ENCODE data around the gene AGAP3.

The AGAP3 gene

DNA sequence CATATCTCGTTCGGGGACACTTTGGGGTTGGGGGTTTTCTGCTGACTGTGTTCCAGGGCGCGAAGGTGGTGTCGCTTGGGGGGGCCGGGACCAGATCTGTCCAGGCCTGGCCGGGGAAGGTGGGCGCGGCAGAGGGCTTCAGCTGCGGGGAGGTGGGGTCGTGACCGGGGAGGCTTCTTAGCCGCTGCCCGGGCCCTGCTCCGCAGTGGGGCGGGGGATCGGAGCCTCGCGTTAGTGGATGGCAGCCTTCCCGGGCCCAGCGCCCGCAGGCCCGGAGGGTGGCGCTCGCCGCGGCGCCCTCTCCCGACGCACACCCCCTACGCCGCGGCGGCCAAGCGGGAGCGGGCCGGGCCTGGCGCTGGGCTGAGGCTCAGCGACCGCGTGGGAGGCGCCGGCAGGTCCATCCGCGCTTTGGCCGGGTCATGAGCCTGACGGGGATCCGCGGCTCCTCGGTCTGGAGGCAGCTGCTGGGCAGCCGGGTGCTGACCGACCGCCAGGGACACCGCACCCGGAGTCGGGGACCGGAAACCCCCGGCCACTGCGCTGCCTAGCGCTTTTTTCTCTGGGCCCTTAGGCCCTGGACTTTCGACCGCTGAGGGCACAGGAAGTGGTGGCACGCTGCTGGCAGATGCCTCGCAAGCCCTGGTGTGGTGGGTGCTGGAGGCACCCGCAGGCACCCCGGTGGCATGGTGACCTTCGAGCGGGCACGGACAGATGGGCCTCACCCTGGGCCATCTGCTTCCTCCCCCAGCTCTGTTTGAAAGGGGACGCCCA, 1.2 kb downstream of the AGAP3 start:
- TF ChIP-seq POLR2AphosphoS5 (IDR thresholded peaks at IDR 0.05; ENCODE audit: low read depth, low read length) (no peak), TAF1 (IDR thresholded peaks at IDR 0.05; ENCODE audit: borderline replicate concordance, insufficient read depth, low read length) (0 out of 2 replicates have a peak, but pooled peaks have one; percentile 49)

DNA sequence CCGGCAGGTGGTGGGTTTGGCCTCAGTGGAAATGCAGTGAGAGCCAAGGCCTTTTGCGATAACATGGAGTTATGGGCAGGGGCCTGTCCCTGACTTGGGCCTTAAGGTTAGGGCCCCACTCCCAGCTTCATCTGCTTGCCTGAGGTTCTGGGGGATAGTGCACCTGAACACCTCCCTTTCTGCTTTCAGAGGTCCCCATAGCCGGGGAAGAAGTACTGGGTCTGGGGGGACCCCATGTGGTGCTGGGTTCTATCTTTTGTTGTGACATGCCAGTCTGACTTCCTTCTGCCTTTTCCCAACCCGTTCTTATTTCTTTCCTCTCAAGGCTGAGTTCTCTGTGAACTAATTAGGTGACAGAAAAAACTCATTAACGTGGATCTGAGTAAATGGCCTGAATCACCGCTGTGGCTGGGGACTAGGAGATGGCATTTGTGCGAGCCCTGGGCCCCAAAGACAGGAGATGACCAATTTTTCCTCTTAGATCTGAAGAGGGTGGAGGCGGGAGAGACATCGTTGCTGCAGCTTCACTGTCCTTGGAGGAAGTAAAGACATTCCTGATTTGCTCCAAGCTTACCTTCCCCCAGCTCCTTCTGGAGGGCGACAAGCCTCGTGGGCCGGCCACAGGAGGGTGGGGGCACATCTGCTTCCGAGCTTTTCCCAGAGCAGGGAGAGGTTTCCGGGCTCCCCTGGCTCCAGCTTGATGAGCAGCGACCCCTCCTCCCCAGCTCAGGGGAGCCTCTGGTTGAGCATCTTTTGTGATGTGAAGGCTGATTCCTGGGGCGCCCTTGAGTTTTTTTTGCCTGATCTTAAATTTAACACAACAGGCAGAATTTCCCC, 2.0 kb downstream of the AGAP3 start:
- TF ChIP-seq TAF1 (IDR thresholded peaks at IDR 0.05; ENCODE audit: borderline replicate concordance, insufficient read depth, low read length) (no peak), POLR2AphosphoS5 (IDR thresholded peaks at IDR 0.05; ENCODE audit: low read depth, low read length) (no peak), SIN3A (IDR thresholded peaks at IDR 0.05; ENCODE audit: borderline replicate concordance, insufficient read depth, low read length) (no peak), FOXP2 (optimal IDR thresholded peaks at IDR 0.05; ENCODE audit: borderline replicate concordance, extremely low read depth, extremely low read length, insufficient read depth) (no peak)
- TF ChIP-seq, protein P1, sequence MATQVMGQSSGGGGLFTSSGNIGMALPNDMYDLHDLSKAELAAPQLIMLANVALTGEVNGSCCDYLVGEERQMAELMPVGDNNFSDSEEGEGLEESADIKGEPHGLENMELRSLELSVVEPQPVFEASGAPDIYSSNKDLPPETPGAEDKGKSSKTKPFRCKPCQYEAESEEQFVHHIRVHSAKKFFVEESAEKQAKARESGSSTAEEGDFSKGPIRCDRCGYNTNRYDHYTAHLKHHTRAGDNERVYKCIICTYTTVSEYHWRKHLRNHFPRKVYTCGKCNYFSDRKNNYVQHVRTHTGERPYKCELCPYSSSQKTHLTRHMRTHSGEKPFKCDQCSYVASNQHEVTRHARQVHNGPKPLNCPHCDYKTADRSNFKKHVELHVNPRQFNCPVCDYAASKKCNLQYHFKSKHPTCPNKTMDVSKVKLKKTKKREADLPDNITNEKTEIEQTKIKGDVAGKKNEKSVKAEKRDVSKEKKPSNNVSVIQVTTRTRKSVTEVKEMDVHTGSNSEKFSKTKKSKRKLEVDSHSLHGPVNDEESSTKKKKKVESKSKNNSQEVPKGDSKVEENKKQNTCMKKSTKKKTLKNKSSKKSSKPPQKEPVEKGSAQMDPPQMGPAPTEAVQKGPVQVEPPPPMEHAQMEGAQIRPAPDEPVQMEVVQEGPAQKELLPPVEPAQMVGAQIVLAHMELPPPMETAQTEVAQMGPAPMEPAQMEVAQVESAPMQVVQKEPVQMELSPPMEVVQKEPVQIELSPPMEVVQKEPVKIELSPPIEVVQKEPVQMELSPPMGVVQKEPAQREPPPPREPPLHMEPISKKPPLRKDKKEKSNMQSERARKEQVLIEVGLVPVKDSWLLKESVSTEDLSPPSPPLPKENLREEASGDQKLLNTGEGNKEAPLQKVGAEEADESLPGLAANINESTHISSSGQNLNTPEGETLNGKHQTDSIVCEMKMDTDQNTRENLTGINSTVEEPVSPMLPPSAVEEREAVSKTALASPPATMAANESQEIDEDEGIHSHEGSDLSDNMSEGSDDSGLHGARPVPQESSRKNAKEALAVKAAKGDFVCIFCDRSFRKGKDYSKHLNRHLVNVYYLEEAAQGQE (IDR thresholded peaks at IDR 0.05; ENCODE audit: insufficient read depth in 1 of 2, low read depth in 2 of 2, low read length in 2 of 2): no peak

DNA sequence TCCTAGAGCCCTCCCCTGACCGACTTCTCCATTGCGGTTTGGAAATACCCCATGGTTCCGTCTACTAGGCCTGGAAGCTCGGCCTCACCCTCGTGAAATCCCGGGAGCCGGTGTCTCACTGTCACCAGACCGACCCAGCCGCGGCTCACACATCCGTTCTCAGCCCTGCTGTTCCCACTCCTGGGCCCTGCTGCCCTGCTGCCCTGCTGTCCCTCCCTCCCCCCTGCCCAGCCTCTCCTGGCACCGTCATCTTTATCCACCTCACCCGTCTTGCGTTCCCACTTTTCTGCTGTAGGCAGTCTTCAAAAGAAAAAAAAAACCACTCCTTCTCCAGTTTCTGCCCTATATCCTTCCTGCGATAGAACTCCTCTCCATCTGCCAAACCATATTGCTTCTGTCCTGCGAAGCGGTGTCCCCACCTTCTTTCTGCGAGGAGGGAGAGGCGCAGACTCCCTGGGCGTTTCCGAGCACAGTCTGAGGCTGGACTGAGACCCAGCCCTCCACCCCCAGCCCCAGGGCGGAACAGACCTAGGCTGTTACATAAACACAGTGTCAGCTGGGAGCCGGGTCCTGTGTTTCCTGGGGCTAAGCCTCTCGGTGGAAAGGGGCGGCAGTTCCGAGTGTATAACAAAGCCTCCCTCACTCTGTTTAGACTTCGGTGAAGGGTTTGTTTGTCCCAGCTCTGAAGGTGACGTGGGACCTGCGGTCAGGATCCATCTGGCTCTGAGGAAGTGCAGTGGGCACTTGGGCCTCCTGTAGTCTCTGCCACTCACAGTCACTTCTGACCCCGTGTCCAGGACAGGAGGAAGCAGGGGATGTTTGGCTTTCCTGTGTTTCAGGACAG, 2.8 kb downstream of the AGAP3 start:
- TF ChIP-seq POLR2AphosphoS5 (IDR thresholded peaks at IDR 0.05; ENCODE audit: low read depth, low read length) (no peak), FOXP2 (optimal IDR thresholded peaks at IDR 0.05; ENCODE audit: borderline replicate concordance, extremely low read depth, extremely low read length, insufficient read depth) (no peak)

DNA sequence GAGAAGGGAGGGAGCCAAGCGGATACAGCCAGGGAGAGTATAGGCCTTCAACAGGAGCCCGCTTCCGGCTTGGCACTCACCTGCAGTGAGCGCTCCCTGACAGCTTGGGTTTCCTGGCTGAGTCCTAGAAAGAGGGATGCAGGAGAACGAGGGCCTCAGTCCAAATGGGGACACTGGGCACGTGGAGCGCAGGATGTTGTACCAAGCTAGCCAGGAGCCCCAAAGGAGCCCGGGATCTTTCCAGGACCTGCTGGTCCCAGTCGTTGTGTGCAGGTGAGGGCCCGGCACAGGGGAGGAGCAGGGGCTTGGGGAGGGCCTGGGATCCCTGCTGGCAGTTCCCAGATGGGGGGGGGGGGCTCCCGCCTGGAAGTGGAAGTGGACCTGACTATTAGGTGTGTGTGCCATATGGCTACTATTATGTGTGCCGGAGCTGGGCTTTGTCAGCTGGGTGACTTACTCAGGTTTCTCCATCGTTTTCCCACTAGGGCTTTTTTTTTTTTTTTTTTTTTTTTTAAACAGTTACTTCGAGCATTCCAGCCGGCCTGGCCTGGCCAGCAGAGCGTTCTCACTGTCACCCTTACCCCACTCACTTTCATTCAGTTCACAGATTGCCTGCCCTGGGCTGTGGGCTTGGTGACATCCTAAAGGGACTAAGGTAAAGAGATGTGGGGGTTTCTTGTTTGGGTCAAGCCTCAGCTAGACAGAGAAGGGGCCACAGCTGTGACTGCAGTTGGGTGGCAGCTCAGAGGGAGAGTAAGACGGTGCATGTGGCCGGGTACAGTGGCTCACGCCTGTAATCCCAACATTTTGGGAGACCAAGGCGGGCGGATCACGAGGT, 3.8 kb downstream of the AGAP3 start:
- no peak for TF ChIP-seq FOXP2 (optimal IDR thresholded peaks at IDR 0.05; ENCODE audit: borderline replicate concordance, extremely low read depth, extremely low read length, insufficient read depth)

DNA sequence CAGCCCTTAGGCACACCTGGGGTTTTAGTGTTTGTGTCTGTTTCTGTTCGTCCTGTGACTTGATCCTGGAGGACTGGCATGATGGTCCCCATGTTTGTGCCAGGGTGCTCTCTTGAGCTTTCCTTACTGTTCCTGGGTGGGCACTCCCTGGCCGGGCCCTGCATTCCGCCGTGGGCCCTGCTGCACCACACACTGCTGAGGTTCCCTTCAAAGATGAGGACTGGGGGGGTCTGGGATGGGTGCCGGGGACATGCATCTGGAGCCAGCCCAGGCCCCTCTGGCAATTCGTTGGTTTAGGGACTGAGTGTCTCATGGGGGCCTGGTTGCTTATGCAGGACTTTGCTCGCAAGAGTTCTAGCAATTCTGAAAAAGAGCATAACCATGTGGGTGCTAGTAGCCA, 4.7 kb downstream of the AGAP3 start:
- TF ChIP-seq, protein P1 (IDR thresholded peaks at IDR 0.05; ENCODE audit: insufficient read depth in 1 of 2, low read depth in 2 of 2, low read length in 2 of 2): no peak
- no peak for TF ChIP-seq TAF1 (IDR thresholded peaks at IDR 0.05; ENCODE audit: borderline replicate concordance, insufficient read depth, low read length)
- no peak for TF ChIP-seq FOXP2 (optimal IDR thresholded peaks at IDR 0.05; ENCODE audit: borderline replicate concordance, extremely low read depth, extremely low read length, insufficient read depth)

DNA sequence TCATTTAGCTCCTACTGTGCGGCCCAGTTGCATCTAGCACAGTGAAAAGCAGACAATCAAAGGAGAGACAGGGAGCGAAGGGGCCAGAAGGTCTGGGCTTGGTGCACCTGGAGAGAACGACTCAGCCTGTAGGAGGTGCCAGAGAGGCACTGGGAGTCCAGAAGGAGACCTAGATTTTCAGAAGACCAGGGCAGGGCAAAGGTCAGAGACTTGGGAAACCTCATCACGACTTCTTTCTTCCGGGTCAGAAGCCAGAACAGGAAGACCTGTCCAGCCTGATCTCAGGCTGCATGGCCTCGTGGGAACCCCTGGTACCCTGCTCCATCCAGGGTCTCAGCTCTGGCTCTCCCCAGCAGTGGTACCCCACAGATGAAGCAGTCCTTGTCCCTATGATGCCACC, 5.2 kb downstream of the AGAP3 start:
- TF ChIP-seq POLR2AphosphoS5 (IDR thresholded peaks at IDR 0.05; ENCODE audit: low read depth, low read length): no peak

DNA sequence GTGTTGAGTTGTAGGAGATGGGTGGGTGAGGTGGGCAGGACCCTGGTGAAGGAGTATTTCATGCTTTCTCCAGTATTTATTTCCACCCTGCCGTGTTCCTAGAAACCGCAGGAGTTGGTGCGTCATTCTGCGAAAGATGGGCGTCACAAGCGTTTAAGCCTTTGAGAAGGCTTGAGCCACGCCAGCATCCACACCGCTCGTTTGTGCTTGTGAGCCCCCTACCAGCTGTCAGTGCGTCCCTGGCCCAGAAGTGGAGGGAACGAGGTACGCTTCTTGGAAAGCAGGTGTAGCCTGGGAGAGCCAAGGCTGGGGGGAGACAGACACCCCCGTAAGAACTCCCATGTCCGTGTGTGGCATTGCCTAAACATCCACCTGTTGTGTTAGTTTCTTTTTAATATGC, 5.7 kb downstream of the AGAP3 start:
- TF ChIP-seq, protein P1 (IDR thresholded peaks at IDR 0.05; ENCODE audit: insufficient read depth in 1 of 2, low read depth in 2 of 2, low read length in 2 of 2): no peak
- TF ChIP-seq FOXP2 (optimal IDR thresholded peaks at IDR 0.05; ENCODE audit: borderline replicate concordance, extremely low read depth, extremely low read length, insufficient read depth) (no peak), SIN3A (IDR thresholded peaks at IDR 0.05; ENCODE audit: borderline replicate concordance, insufficient read depth, low read length) (no peak), POLR2AphosphoS5 (IDR thresholded peaks at IDR 0.05; ENCODE audit: low read depth, low read length) (no peak), TAF1 (IDR thresholded peaks at IDR 0.05; ENCODE audit: borderline replicate concordance, insufficient read depth, low read length) (no peak)

All from PFSK-1 (cell line).